ENCODE measurements around the gene CCDC88B. TPM values are rescaled to one million over a fixed set of nuclear protein-coding genes. Genes with fewer than 3 reads are reported as not detected.

The CCDC88B gene
- total RNA-seq, 1 experiment from 2014 or later = 3.6 TPM

DNA sequence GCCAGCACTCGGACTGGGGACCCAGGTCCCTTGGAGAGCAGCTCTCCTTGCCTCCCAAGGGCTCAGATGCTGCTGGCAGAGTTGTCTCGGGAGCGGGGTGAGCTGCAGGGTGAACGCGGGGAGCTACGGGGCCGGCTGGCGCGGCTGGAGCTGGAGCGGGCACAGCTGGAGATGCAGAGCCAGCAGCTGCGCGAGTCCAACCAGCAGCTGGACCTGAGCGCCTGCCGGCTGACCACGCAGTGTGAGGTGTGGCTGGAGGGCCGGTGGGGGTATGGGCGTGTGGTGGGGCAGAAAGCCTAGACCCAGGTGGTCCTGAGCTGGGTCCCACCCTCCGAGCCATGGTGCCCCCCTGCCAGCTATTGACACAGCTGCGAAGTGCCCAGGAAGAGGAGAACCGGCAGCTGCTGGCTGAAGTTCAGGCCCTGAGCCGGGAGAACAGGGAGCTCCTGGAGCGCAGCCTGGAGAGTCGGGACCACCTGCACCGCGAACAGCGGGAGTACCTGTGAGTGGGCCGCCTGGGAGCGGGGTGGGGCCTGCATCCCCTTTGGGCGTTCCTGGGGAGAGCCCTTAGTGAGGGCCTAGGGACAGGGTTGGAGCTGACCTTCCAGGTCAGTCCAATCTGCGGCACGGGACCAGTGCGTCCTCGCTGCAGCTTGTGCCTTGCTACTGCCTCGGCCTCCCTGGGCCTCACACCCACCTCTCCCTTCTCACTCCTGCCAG, 13.2 kb downstream of the CCDC88B start:
- TF ChIP-seq, protein P1, sequence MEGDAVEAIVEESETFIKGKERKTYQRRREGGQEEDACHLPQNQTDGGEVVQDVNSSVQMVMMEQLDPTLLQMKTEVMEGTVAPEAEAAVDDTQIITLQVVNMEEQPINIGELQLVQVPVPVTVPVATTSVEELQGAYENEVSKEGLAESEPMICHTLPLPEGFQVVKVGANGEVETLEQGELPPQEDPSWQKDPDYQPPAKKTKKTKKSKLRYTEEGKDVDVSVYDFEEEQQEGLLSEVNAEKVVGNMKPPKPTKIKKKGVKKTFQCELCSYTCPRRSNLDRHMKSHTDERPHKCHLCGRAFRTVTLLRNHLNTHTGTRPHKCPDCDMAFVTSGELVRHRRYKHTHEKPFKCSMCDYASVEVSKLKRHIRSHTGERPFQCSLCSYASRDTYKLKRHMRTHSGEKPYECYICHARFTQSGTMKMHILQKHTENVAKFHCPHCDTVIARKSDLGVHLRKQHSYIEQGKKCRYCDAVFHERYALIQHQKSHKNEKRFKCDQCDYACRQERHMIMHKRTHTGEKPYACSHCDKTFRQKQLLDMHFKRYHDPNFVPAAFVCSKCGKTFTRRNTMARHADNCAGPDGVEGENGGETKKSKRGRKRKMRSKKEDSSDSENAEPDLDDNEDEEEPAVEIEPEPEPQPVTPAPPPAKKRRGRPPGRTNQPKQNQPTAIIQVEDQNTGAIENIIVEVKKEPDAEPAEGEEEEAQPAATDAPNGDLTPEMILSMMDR (IDR thresholded peaks at IDR 0.05; ENCODE audit: insufficient read depth in 1 of 2, low read depth in 1 of 2, low read length in 1 of 2, severe bottlenecking in 1 of 2, unreplicated experiment in 1 of 2) = no peak
- no peaks in the 10 kb centered on the region for H3K27me3 ChIP-seq (replicated peaks; ENCODE audit: control insufficient read depth, insufficient read depth, low read length)
- no peaks in the 10 kb centered on the region for H3K27me3 Mint-ChIP-seq (ENCODE audit: insufficient read depth, unreplicated experiment)
- no peaks in the 10 kb centered on the region for H3K36me3 Mint-ChIP-seq (ENCODE audit: insufficient read depth, unreplicated experiment)
- intact Hi-C loops (cut with micrococcal nuclease; ENCODE audit: unreplicated experiment) = loop anchor here (10.0 kb wide), 1 partner anchor 302 kb away; no protein-coding TSS in a partner anchor
- no peak for DNase-seq
- ChIA-PET POLR2A (interaction anchor here (1.4 kb wide), 1 partner anchor 35 kb away, joined by 6 read pairs; the partner anchor contains the start of gene PRDX5), CTCF (interaction anchor here (0.5 to 6.1 kb wide), 7 partner anchors 22 to 300 kb away, joined by 3 to 274 read pairs (median 3); partner anchors contain the start of genes ESRRA, PRDX5 and TRMT112)
- H3K4me1 ChIP-seq = peaks cover 27% of the 10 kb centered on the region
- no peaks in the 10 kb centered on the region for H3K9me3 Mint-ChIP-seq (ENCODE audit: unreplicated experiment)
- H3K9me3 ChIP-seq = no peaks in the 10 kb centered on the region
- no peak overlapping the region for H3K4me3 Mint-ChIP-seq (ENCODE audit: unreplicated experiment)
- no peaks in the 10 kb centered on the region for H3K36me3 ChIP-seq (ENCODE audit: control insufficient read depth, insufficient read depth, low read length)
- H3K27ac Mint-ChIP-seq (ENCODE audit: unreplicated experiment) = no peak overlapping the region
- no peak overlapping the region for H3K4me3 ChIP-seq (ENCODE audit: low read depth, low read length)
- no TSS peak for BruUV-seq (replicated peaks)
- H3K4me1 Mint-ChIP-seq (ENCODE audit: low read depth, unreplicated experiment) = peaks cover 20% of the 10 kb centered on the region

DNA sequence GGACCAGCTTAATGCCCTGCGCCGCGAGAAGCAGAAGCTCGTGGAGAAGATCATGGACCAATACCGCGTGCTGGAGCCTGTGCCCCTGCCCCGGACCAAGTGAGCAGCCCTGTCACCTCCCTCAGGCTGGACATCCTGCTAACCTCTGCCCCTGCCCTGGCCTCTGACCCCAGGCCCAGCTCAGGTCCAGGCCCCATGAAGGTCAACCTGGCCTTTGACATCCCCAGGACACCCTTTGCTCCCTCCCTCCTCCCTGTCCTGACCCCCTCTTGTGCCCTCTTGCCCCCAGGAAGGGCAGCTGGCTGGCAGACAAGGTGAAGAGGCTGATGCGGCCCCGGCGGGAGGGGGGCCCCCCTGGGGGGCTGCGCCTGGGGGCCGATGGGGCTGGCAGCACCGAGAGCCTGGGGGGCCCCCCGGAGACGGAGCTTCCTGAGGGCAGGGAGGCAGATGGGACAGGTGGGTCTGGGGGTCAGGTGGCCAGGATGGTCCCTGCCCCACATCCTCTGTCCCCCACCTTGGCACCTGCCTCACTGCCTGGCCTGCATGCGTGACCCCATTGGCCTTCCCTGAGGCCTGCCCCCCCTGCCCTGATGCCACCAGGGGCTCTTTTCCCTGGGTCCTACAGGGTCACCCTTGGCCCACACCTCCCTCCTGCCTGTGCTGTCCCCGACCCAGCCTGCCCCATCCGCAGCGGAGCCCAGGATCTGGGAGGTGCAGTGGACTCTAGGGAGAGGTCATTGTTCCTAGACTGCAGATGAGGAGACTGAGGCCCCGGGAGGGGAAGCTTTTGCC, 13.9 kb downstream of the CCDC88B start:
- POLR2A ChIA-PET = interaction anchor here (1.4 to 1.5 kb wide), 2 partner anchors 36 to 37 kb away, joined by 6 to 43 read pairs; partner anchors contain the start of genes PRDX5 and TRMT112
- CTCF ChIA-PET = interaction anchor here (0.5 to 6.1 kb wide), 15 partner anchors 15 to 299 kb away, joined by 3 to 274 read pairs (median 9); partner anchors contain the start of genes CATSPERZ, ESRRA, PRDX5 and TRMT112
- Histone ChIP-seq H3K4me1 (peaks cover 32% of the 10 kb centered on the region), H3K9me3 (no peaks in the 10 kb centered on the region), H3K27me3 (replicated peaks; ENCODE audit: control insufficient read depth, insufficient read depth, low read length) (no peaks in the 10 kb centered on the region), H3K36me3 (ENCODE audit: control insufficient read depth, insufficient read depth, low read length) (no peaks in the 10 kb centered on the region), H3K4me3 (ENCODE audit: low read depth, low read length) (no peak overlapping the region)
- BruUV-seq (replicated peaks) = no TSS peak
- TF ChIP-seq, protein P1 (IDR thresholded peaks at IDR 0.05; ENCODE audit: insufficient read depth in 1 of 2, low read depth in 1 of 2, low read length in 1 of 2, severe bottlenecking in 1 of 2, unreplicated experiment in 1 of 2) = no peak
- Mint-ChIP-seq H3K27me3 (ENCODE audit: insufficient read depth, unreplicated experiment) (no peaks in the 10 kb centered on the region), H3K27ac (ENCODE audit: unreplicated experiment) (no peak overlapping the region), H3K36me3 (ENCODE audit: insufficient read depth, unreplicated experiment) (no peaks in the 10 kb centered on the region), H3K9me3 (ENCODE audit: unreplicated experiment) (no peaks in the 10 kb centered on the region), H3K4me1 (ENCODE audit: low read depth, unreplicated experiment) (peaks cover 23% of the 10 kb centered on the region), H3K4me3 (ENCODE audit: unreplicated experiment) (no peak overlapping the region)
- intact Hi-C loops (cut with micrococcal nuclease; ENCODE audit: unreplicated experiment) = loop anchor here (10.0 kb wide), 1 partner anchor 301 kb away; no protein-coding TSS in a partner anchor
- DNase-seq = no peak

Measured in Caco-2 (cell line).